Left ventricle myocardium inferior (tissue), 1 donor: Measurements from ENCODE around the gene PPP1CA. TPM values are rescaled to one million over a fixed set of nuclear protein-coding genes. Genes with fewer than 3 reads are reported as not detected.

Experiments used
- DNase-seq: peaks from one replicate; pipeline ENCODE4 v3.0.0-alpha.2; 2020
- H3K27ac ChIP-seq: fragments of 200-600 bp; replicated peaks from 2 replicates; pipeline ENCODE4 v1.8.0; 2021
- H3K27me3 ChIP-seq: fragments of 200-600 bp; 2 replicates; pipeline ENCODE4 v1.8.0; 2021; ENCODE audit warnings: low read depth
- H3K36me3 ChIP-seq: fragments of 200-600 bp; 2 replicates; pipeline ENCODE4 v1.8.0; 2021
- H3K4me1 ChIP-seq: fragments of 200-600 bp; 2 replicates; pipeline ENCODE4 v1.8.0; 2021
- H3K4me3 ChIP-seq: fragments of 200-600 bp; 2 replicates; pipeline ENCODE4 v1.8.0; 2021; ENCODE audit warnings: mild to moderate bottlenecking, moderate library complexity
- H3K9me3 ChIP-seq: fragments of 200-600 bp; replicated peaks from 2 replicates; pipeline ENCODE4 v1.8.0; 2021
- intact Hi-C: fragments of 100-400 bp; cut with micrococcal nuclease; formaldehyde crosslinking; loops from one replicate; pipeline ENCODE4 v1.11.0; 2022
- total RNA-seq: library from RNA; stranded (reverse); fragmentation: NEBNext Ultra II Directional; extraction: Animal tissue kit (Norgen Biotek cat#: 25700); gene quantifications from one replicate; pipeline ENCODE4 v1.2.1, GENCODE V29; 2021
- TF ChIP-seq, protein P1 (sequence below): fragments of 200-600 bp; IDR thresholded peaks from 2 replicates; pipeline ENCODE4 v1.8.0; 2021; ENCODE audit warnings: antibody characterized with exemption, mild to moderate bottlenecking, borderline replicate concordance
- donor health status: DM: no; HTN: yes; CAD: no; lungs with severe emphysema.

PPP1CA gene
- total RNA-seq, 1 donor from 2014 or later: 86.0 TPM

DNA sequence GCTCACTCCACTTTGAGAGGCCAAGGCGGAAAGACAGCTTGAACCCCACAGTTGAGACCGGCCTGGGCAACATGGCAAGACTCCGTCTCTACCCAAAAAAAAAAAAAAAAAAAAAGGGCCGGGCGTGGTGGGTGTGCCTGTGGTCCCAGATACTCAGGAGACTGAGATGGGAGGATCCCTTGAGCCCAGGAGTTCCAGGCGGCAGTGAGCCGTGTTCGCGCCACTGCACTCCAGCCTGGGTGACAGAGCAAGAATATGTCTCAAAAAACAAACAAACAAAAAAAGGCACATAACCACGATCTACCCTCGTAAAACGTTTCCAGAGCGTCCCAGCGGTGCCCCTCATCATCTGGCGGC is 10.7 kb downstream of the PPP1CA start:
- TF ChIP-seq, protein P1, sequence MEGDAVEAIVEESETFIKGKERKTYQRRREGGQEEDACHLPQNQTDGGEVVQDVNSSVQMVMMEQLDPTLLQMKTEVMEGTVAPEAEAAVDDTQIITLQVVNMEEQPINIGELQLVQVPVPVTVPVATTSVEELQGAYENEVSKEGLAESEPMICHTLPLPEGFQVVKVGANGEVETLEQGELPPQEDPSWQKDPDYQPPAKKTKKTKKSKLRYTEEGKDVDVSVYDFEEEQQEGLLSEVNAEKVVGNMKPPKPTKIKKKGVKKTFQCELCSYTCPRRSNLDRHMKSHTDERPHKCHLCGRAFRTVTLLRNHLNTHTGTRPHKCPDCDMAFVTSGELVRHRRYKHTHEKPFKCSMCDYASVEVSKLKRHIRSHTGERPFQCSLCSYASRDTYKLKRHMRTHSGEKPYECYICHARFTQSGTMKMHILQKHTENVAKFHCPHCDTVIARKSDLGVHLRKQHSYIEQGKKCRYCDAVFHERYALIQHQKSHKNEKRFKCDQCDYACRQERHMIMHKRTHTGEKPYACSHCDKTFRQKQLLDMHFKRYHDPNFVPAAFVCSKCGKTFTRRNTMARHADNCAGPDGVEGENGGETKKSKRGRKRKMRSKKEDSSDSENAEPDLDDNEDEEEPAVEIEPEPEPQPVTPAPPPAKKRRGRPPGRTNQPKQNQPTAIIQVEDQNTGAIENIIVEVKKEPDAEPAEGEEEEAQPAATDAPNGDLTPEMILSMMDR: no peak
- H3K27me3 ChIP-seq: no peaks in the 10 kb centered on the region
- no peaks in the 10 kb centered on the region for H3K9me3 ChIP-seq
- no peak for DNase-seq
- peak overlapping the region; percentile 92 for H3K4me3 ChIP-seq
- peak overlapping the region; percentile 89 for H3K27ac ChIP-seq
- peaks cover 24% of the 10 kb centered on the region for H3K4me1 ChIP-seq
- peaks cover 13% of the 10 kb centered on the region for H3K36me3 ChIP-seq
- intact Hi-C loops: loop anchor here (10.0 kb wide), 1 partner anchor 114 kb away; the partner anchor contains the start of genes CDK2AP2 and PITPNM1

DNA sequence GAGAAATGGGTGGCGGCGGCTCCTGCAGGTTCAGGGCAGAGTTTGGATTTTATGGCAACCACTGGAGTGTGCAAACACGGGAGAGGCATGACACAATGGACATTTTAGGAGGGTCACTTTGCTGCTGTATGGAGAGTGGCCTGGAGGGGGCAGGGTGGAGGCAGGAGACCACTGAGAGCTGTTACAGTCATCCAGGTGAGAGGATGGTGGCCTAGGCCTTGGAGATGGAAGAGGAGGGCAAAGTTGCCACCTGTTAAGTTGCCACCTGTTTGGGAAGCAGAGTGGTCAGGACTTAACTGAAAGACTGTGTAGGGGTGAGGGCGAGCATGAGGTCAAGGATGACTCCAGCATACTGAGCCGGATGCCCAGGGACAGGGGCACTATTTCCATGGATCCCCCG is 12.2 kb downstream of the PPP1CA start:
- H3K9me3 ChIP-seq: no peaks in the 10 kb centered on the region
- peak; percentile 46 for DNase-seq
- no peak overlapping the region for H3K27ac ChIP-seq
- no peaks in the 10 kb centered on the region for H3K27me3 ChIP-seq
- TF ChIP-seq, protein P1: peak; percentile 71
- H3K36me3 ChIP-seq: peaks cover 9% of the 10 kb centered on the region
- peaks cover 30% of the 10 kb centered on the region for H3K4me1 ChIP-seq
- intact Hi-C loops: no loop called here
- no peak overlapping the region for H3K4me3 ChIP-seq

DNA sequence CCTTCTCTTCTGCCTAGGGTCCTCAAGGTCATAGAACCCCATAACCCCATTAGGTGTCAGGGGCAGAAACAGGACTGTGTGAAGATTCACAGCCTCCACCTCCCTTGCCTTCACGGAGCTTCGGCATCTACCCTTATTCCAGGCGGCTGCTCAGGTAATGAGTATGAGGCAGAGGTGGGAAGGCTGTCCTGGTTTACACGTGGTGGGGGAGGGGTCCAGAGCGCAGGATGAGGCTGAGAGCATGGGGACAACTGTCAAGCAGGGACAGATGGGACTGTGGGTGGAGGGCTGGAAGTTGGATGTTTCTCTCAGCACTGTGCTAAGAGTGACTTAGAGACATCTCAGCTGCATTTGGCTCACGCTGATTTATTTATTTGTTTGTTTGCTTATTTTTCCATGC is 14.1 kb downstream of the PPP1CA start:
- peaks cover 26% of the 10 kb centered on the region for H3K4me1 ChIP-seq
- intact Hi-C loops: no loop called here
- no peaks in the 10 kb centered on the region for H3K36me3 ChIP-seq
- TF ChIP-seq, protein P1: no peak
- no peaks in the 10 kb centered on the region for H3K27me3 ChIP-seq
- no peaks in the 10 kb centered on the region for H3K9me3 ChIP-seq
- H3K4me3 ChIP-seq: no peak overlapping the region
- H3K27ac ChIP-seq: no peak overlapping the region
- no peak for DNase-seq

DNA sequence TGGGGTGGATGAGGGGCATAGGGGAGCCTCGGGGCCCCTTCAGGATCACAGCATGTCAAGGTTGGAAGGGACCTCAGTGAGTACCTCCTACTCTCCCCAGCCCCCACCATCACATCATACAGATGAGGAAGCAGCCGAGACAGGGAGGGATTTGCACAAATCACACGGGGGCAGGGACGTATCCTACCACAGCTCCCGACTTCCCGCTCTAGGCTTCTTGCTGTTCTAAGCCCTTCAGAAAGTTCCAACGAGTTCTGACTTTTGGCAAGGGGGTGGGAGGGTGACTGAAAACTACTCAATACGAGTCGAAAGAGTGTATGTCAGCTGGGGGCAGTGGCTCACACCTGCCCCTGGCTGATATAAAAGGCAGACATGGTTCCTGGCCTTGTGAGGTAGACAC is 14.6 kb downstream of the PPP1CA start:
- Histone ChIP-seq H3K27me3 (no peaks in the 10 kb centered on the region), H3K4me1 (peaks cover 22% of the 10 kb centered on the region), H3K4me3 (no peak overlapping the region), H3K9me3 (no peaks in the 10 kb centered on the region), H3K36me3 (no peaks in the 10 kb centered on the region), H3K27ac (no peak overlapping the region)
- TF ChIP-seq, protein P1: no peak
- intact Hi-C loops: no loop called here
- no peak for DNase-seq

DNA sequence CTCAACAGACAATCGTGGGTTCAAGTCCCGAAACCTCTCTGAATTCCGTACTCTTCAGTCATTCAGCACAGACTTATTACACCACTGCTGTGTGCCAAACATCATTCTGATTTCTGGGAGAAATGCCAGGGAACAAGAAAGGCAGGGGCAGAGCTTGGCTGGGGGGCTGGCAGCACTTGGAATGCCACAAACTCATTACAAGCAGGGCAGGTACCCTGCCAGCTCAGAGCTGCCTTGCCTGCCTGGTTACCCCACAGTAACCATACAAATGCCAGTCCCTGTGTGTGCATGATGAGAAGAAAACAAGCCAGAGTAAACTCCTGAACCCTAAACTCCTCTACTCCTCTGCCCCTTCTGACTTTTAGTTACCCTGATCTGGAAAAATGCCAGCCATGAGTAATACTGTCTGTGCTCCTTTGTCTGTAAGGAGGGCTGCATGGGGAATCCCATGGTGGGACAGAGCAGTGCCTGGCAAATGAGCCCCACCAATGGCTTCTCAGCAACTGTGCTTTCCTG is 16.7 kb downstream of the PPP1CA start:
- intact Hi-C loops: no loop called here
- H3K9me3 ChIP-seq: no peaks in the 10 kb centered on the region
- peaks cover 6% of the 10 kb centered on the region for H3K4me1 ChIP-seq
- no peak overlapping the region for H3K27ac ChIP-seq
- H3K4me3 ChIP-seq: no peak overlapping the region
- H3K27me3 ChIP-seq: peaks cover 6% of the 10 kb centered on the region
- TF ChIP-seq, protein P1: no peak
- no peak for DNase-seq
- no peaks in the 10 kb centered on the region for H3K36me3 ChIP-seq
